OCI-LY7 (cell line): ENCODE measurements around the gene SPAG16. TPM values are rescaled to one million over a fixed set of nuclear protein-coding genes. Genes with fewer than 3 reads are reported as not detected.
"Not testable (repeated sequence)": the region's sequence is repeated elsewhere in the genome, so short reads cannot be mapped to it uniquely, and the experiment has no call there.

ENCODE experiments used
- BruUV-seq: library from RNA; stranded (reverse); fragments of 400-500 nt; replicated peaks from 2 replicates; lab custom pipeline; 2021; lab: Mats Ljungman, UMichigan
- CTCF ChIA-PET: fragments of 300-600 bp; sonication (Branson Sonifier 250); formaldehyde crosslinking; loops from one replicate; lab custom pipeline; 2022; ENCODE audit warnings: antibody characterized with exemption; ENCODE audit not compliant: unreplicated experiment; lab: Charles Lee
- POLR2A ChIA-PET: fragments of 300-600 bp; sonication (Branson Sonifier 250); formaldehyde crosslinking; loops from one replicate; lab custom pipeline; 2022; ENCODE audit warnings: antibody characterized with exemption; lab: Charles Lee
- DNase-seq: peaks from one replicate; pipeline ENCODE4 v3.0.0-alpha.2; 2015; ENCODE audit warnings: low spot score
- H2AFZ ChIP-seq: fragments of 200-600 bp; sonication (generic), shearing (Covaris generic); 2 replicates; pipeline ENCODE4 v1.6.1; 2014; ENCODE audit warnings: mild to moderate bottlenecking, antibody characterized with exemption, low read length, moderate library complexity
- H3K27ac ChIP-seq: fragments of 200-600 bp; sonication (generic); 2 replicates; pipeline ENCODE4 v1.5.1; 2014; ENCODE audit warnings: mixed run types, low read depth, mild to moderate bottlenecking, moderate library complexity, low read length, inconsistent platforms; ENCODE audit not compliant: poor library complexity, severe bottlenecking
- H3K36me3 ChIP-seq: fragments of 200-600 bp; sonication (generic); 2 replicates; pipeline ENCODE4 v1.6.1; 2014; ENCODE audit warnings: mild to moderate bottlenecking, antibody characterized with exemption, low read length, moderate library complexity, mixed read lengths; ENCODE audit not compliant: insufficient read depth
- H3K4me1 ChIP-seq: fragments of 200-600 bp; sonication (generic); 2 replicates; pipeline ENCODE4 v1.5.1; 2014; ENCODE audit warnings: mild to moderate bottlenecking, low read length; ENCODE audit not compliant: insufficient read depth, poor library complexity, severe bottlenecking
- H3K4me2 ChIP-seq: fragments of 200-600 bp; sonication (generic); 2 replicates; pipeline ENCODE4 v1.6.1; 2014; ENCODE audit warnings: mild to moderate bottlenecking, low read length
- H3K4me3 ChIP-seq: fragments of 200-600 bp; sonication (generic); 2 replicates; pipeline ENCODE4 v1.5.1; 2014; ENCODE audit warnings: mild to moderate bottlenecking, low read depth, low read length; ENCODE audit not compliant: poor library complexity, severe bottlenecking
- H3K79me2 ChIP-seq: fragments of 200-600 bp; sonication (generic); 2 replicates; pipeline ENCODE4 v1.6.1; 2016; ENCODE audit warnings: low read depth, mild to moderate bottlenecking, low read length, moderate library complexity, mixed read lengths; ENCODE audit not compliant: insufficient read depth
- H3K9me2 ChIP-seq: fragments of 200-600 bp; sonication (generic); 2 replicates; pipeline ENCODE4 v1.6.1; 2016; ENCODE audit warnings: mild to moderate bottlenecking, low read length, mixed read lengths; ENCODE audit not compliant: insufficient read depth
- H3K9me3 ChIP-seq: fragments of 200-600 bp; sonication (generic); 2 replicates; pipeline ENCODE4 v1.6.1; 2014; ENCODE audit warnings: mild to moderate bottlenecking, mixed run types, low read length, mixed read lengths
- H4K20me1 ChIP-seq: fragments of 200-600 bp; sonication (generic); 2 replicates; pipeline ENCODE4 v1.6.1; 2014; ENCODE audit warnings: mild to moderate bottlenecking, antibody characterized with exemption, low read length, moderate library complexity, mixed read lengths; ENCODE audit not compliant: insufficient read depth
- CTCF ChIP-seq: fragments of 200-600 bp; sonication (generic); conservative IDR thresholded peaks from 2 replicates; pipeline ENCODE4 v1.5.1; 2014; ENCODE audit warnings: mild to moderate bottlenecking, antibody characterized with exemption, low read length, moderate library complexity, mixed read lengths
- EZH2phosphoT487 ChIP-seq: fragments of 200-600 bp; sonication (generic); IDR thresholded peaks from 2 replicates; pipeline ENCODE4 v1.6.1; 2018; ENCODE audit warnings: low read depth, borderline replicate concordance, mild to moderate bottlenecking, mixed run types, antibody characterized with exemption, low read length, moderate library complexity, mixed read lengths
- intact Hi-C: fragments of 100-400 bp; cut with micrococcal nuclease; formaldehyde crosslinking; loops from one replicate; pipeline ENCODE4 v1.10.0; 2022; ENCODE audit not compliant: unreplicated experiment
- total RNA-seq, 2 experiments: library from RNA; depleted of rRNA in 1 of 2; stranded (reverse); fragments of >200 nt in 1 of 2; shearing (Covaris generic) in 1 of 2; gene quantifications; 2 replicates each; pipeline ENCODE4 v1.2.3, GENCODE V29; 2014 to 2022

The SPAG16 gene
- total RNA-seq, 2 experiments from 2014 or later = 22.1 to 24.2 TPM

- no peaks in the 10 kb centered on the region for H3K79me2 ChIP-seq
- H3K4me3 ChIP-seq = no peak overlapping the region
- H3K4me1 ChIP-seq = no peaks in the 10 kb centered on the region
- no peak for DNase-seq
- H4K20me1 ChIP-seq = no peaks in the 10 kb centered on the region
- BruUV-seq = no TSS peak
- POLR2A ChIA-PET = no interaction called here
- H3K9me3 ChIP-seq = no peaks in the 10 kb centered on the region
- H2AFZ ChIP-seq = no peak overlapping the region
- H3K9me2 ChIP-seq = no peaks in the 10 kb centered on the region
- H3K27ac ChIP-seq = no peak overlapping the region
- no peak overlapping the region for H3K4me2 ChIP-seq
- TF ChIP-seq CTCF (no peak), EZH2phosphoT487 (no peak)
- CTCF ChIA-PET = no interaction called here
- no peaks in the 10 kb centered on the region for H3K36me3 ChIP-seq
- intact Hi-C loops = no loop called here
These were observed 773.7 kb downstream of the SPAG16 start for GRCh38 chr2:214057986-214058385.

GRCh38 chr2:214062279-214062678 is 778.0 kb downstream of the SPAG16 start:
- POLR2A ChIA-PET = interaction anchor here (0.7 to 0.9 kb wide), 3 partner anchors 14 to 786 kb away, joined by 3 to 5 read pairs (median 5); no protein-coding TSS in a partner anchor
- H3K79me2 ChIP-seq, H2AFZ ChIP-seq, H3K9me3 ChIP-seq, H3K4me1 ChIP-seq, H3K9me2 ChIP-seq, H3K27ac ChIP-seq, H3K36me3 ChIP-seq, H4K20me1 ChIP-seq, DNase-seq, CTCF ChIA-PET, H3K4me3 ChIP-seq, BruUV-seq, H3K4me2 ChIP-seq, intact Hi-C loops: not testable (repeated sequence)

DNA sequence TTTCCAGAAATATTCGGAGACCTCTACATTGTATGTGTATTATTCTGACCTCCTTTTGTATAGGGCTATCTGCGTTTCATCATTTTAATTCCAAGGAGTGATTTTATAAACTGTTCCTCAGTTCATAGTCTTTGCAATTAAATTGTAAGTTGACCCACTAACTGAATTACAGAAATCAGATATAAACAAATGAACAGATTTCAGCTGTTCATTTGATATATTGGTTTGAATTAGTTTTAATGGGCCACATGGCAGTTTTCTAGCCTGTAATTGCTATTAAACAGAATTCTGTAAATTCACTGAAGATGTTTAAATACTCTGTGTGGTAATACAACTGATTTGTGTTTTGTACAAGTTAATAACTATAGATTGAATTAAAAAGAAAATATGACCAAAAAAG is 780.2 kb downstream of the SPAG16 start:
- Histone ChIP-seq H3K27ac (no peak overlapping the region), H3K4me1 (no peaks in the 10 kb centered on the region), H3K9me2 (no peaks in the 10 kb centered on the region), H3K9me3 (no peaks in the 10 kb centered on the region), H3K36me3 (no peaks in the 10 kb centered on the region), H3K4me3 (no peak overlapping the region), H4K20me1 (no peaks in the 10 kb centered on the region), H2AFZ (no peak overlapping the region), H3K4me2 (no peak overlapping the region), H3K79me2 (no peaks in the 10 kb centered on the region)
- BruUV-seq = no TSS peak
- no peak for DNase-seq
- no peak for TF ChIP-seq EZH2phosphoT487
- TF ChIP-seq CTCF = no peak
- POLR2A ChIA-PET = interaction anchor here (1.0 kb wide), 1 partner anchor 14 kb away, joined by 4 read pairs; no protein-coding TSS in a partner anchor
- CTCF ChIA-PET = no interaction called here
- intact Hi-C loops = no loop called here
